A673 (cell line): ENCODE data around the gene NAALADL2. TPM values are rescaled to one million over a fixed set of nuclear protein-coding genes. Genes with fewer than 3 reads are reported as not detected.

ENCODE experiments used
- BruUV-seq: library from RNA; stranded (reverse); fragments of 400-500 nt; replicated peaks from 2 replicates; lab custom pipeline; 2021; lab: Mats Ljungman, UMichigan
- CTCF ChIA-PET: fragments of 300-600 bp; sonication (Branson Sonifier 250); formaldehyde crosslinking; loops from one replicate; lab custom pipeline; 2022; ENCODE audit warnings: antibody characterized with exemption; lab: Charles Lee
- POLR2A ChIA-PET: fragments of 300-600 bp; sonication (Branson Sonifier 250); formaldehyde crosslinking; loops from one replicate; lab custom pipeline; 2022; ENCODE audit warnings: antibody characterized with exemption; ENCODE audit not compliant: low non-redundant PET; lab: Charles Lee
- DNase-seq: peaks from one replicate; pipeline ENCODE4 v3.0.0-alpha.2; 2015; ENCODE audit warnings: low spot score
- H3K27ac ChIP-seq: fragments of 200-600 bp; sonication (generic); 2 replicates; pipeline ENCODE4 v1.5.1; 2016; ENCODE audit warnings: mixed run types, low read depth, mild to moderate bottlenecking, mixed read lengths, antibody characterized with exemption, low read length; ENCODE audit not compliant: poor library complexity, severe bottlenecking
- H3K27me3 ChIP-seq: fragments of 200-600 bp; sonication (generic); replicated peaks from 2 replicates; pipeline ENCODE4 v1.6.1; 2017; ENCODE audit warnings: mixed run types, low read depth, mild to moderate bottlenecking, mixed read lengths, antibody characterized with exemption, low read length; ENCODE audit not compliant: insufficient read depth, poor library complexity
- H3K36me3 ChIP-seq: fragments of 200-600 bp; sonication (generic); 2 replicates; pipeline ENCODE4 v1.6.1; 2016; ENCODE audit warnings: mixed run types, mild to moderate bottlenecking, mixed read lengths, antibody characterized with exemption, low read length; ENCODE audit not compliant: insufficient read depth, poor library complexity, severe bottlenecking
- H3K4me1 ChIP-seq: fragments of 200-600 bp; sonication (generic); 2 replicates; pipeline ENCODE4 v1.6.1; 2017; ENCODE audit warnings: mixed run types, mild to moderate bottlenecking, mixed read lengths, antibody characterized with exemption, low read length; ENCODE audit not compliant: insufficient read depth, poor library complexity, severe bottlenecking
- H3K4me3 ChIP-seq: fragments of 200-600 bp; sonication (generic); 2 replicates; pipeline ENCODE4 v1.5.1; 2016; ENCODE audit warnings: low read depth, mixed run types, mild to moderate bottlenecking, mixed read lengths, low read length; ENCODE audit not compliant: poor library complexity, severe bottlenecking
- H3K9me3 ChIP-seq: fragments of 200-600 bp; sonication (generic); 2 replicates; pipeline ENCODE4 v1.6.1; 2016; ENCODE audit warnings: mixed run types, low read depth, mild to moderate bottlenecking, mixed read lengths, antibody characterized with exemption, low read length; ENCODE audit not compliant: poor library complexity, severe bottlenecking
- EZH2 ChIP-seq: fragments of 200-600 bp; sonication (generic); IDR thresholded peaks from 2 replicates; pipeline ENCODE4 v1.6.1; 2017; ENCODE audit warnings: borderline replicate concordance, low read depth, mild to moderate bottlenecking, mixed read lengths, antibody characterized with exemption, low read length; ENCODE audit not compliant: poor library complexity, severe bottlenecking
- intact Hi-C: fragments of 100-400 bp; cut with micrococcal nuclease; formaldehyde crosslinking; loops from one replicate; pipeline ENCODE4 v1.10.0; 2022; ENCODE audit not compliant: unreplicated experiment
- total RNA-seq: library from RNA; stranded (reverse); gene quantifications from 2 replicates; pipeline ENCODE4 v1.2.3, GENCODE V29; 2021
- TF ChIP-seq, protein P1 (sequence below): fragments of 300-800, 200-600 bp; sonication (generic); conservative IDR thresholded peaks from 2 replicates; pipeline ENCODE4 v1.5.1; 2017; ENCODE audit warnings: low read depth, mild to moderate bottlenecking, antibody characterized with exemption, low read length, moderate library complexity, mixed read lengths

NAALADL2 gene
- total RNA-seq, 1 experiment from 2014 or later, result 0.64 TPM

DNA sequence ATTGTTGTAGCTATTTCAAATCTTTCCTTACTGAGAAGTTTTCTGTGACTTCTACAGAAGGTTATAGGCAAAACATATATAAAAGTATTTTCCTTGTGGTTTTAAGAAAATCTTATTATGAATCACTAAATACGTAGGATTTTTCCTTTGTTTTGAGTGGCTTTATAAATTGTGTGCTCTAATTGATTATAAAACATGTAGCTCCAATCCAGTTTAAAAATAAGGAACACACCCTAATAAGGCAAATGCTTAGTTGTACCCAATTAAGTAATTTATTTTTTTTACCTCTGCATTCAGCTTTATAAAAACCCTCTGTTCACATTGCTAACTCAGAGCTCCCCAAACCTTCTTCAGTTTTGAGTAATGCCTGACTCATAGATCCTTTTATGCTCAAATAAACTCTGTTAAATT lies 408.0 kb downstream of the NAALADL2 start:
- CTCF ChIA-PET, result no interaction called here
- no peak for TF ChIP-seq EZH2
- TF ChIP-seq, protein P1, sequence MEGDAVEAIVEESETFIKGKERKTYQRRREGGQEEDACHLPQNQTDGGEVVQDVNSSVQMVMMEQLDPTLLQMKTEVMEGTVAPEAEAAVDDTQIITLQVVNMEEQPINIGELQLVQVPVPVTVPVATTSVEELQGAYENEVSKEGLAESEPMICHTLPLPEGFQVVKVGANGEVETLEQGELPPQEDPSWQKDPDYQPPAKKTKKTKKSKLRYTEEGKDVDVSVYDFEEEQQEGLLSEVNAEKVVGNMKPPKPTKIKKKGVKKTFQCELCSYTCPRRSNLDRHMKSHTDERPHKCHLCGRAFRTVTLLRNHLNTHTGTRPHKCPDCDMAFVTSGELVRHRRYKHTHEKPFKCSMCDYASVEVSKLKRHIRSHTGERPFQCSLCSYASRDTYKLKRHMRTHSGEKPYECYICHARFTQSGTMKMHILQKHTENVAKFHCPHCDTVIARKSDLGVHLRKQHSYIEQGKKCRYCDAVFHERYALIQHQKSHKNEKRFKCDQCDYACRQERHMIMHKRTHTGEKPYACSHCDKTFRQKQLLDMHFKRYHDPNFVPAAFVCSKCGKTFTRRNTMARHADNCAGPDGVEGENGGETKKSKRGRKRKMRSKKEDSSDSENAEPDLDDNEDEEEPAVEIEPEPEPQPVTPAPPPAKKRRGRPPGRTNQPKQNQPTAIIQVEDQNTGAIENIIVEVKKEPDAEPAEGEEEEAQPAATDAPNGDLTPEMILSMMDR, result no peak
- no peak for DNase-seq

DNA sequence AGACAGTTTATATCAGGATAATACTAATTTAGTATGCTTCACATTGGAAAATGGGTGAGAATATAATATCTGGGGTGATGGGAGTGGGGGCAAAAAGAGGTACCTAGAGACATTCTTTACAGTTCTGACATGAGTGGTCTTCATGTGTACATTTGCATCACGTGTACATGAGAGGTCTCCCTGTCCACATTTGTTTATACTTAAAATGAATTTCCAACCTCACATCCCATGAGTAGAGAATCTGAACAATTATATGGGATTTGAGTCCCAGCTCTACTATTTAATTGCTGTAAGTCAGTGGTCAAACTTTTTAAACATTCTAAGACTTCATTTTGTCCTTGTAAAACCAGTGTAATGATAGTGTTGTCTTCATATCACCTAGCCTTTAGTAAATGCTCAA lies 408.4 kb downstream of the NAALADL2 start:
- no peaks in the 10 kb centered on the region for H3K27me3 ChIP-seq
- peaks cover 13% of the 10 kb centered on the region for H3K4me1 ChIP-seq
- H3K27ac ChIP-seq, result no peak overlapping the region
- no peak for DNase-seq
- H3K4me3 ChIP-seq, result no peak overlapping the region
- no TSS peak for BruUV-seq
- POLR2A ChIA-PET, result no interaction called here
- CTCF ChIA-PET, result no interaction called here
- TF ChIP-seq, protein P1, result no peak
- H3K36me3 ChIP-seq, result no peaks in the 10 kb centered on the region
- intact Hi-C loops, result no loop called here
- no peaks in the 10 kb centered on the region for H3K9me3 ChIP-seq

More for the DNA sequence above, 408.0 kb downstream of the NAALADL2 start:
- peaks cover 13% of the 10 kb centered on the region for H3K4me1 ChIP-seq
- no peak overlapping the region for H3K4me3 ChIP-seq
- H3K27ac ChIP-seq, result no peak overlapping the region
- POLR2A ChIA-PET, result interaction anchor here (0.6 kb wide), 1 partner anchor 35 kb away, joined by 7 read pairs; no protein-coding TSS in a partner anchor
- BruUV-seq, result no TSS peak
- intact Hi-C loops, result no loop called here
- no peaks in the 10 kb centered on the region for H3K9me3 ChIP-seq
- no peaks in the 10 kb centered on the region for H3K27me3 ChIP-seq
- no peaks in the 10 kb centered on the region for H3K36me3 ChIP-seq

DNA sequence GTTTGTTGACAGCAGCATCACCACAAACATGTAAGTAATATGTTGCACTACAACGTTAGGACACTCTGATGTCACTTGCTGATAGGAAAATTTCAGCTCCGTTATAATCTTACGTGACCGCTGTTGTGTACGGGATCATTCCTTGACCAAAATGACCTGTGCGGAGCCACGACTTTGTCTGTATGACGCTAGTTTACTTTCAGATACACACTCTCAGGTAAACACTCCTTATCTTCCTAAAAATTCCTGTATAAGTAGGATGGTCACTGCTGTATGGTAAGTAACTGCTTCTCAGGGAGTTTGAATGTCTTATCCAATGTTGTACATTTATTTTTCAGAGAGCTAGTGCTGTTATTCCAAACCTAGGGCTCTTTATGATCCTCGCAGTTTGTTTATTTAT lies 410.3 kb downstream of the NAALADL2 start:
- intact Hi-C loops, result no loop called here
- ChIA-PET POLR2A (no interaction called here), CTCF (no interaction called here)
- Histone ChIP-seq H3K36me3 (no peaks in the 10 kb centered on the region), H3K27ac (no peak overlapping the region), H3K4me1 (peaks cover 13% of the 10 kb centered on the region), H3K4me3 (no peak overlapping the region), H3K9me3 (no peaks in the 10 kb centered on the region), H3K27me3 (no peaks in the 10 kb centered on the region)
- no peak for DNase-seq
- TF ChIP-seq, protein P1, result no peak
- no TSS peak for BruUV-seq
